Adipocyte (in vitro differentiated cells): ENCODE data around the gene ZC3H4.

Source experiments
- DNase-seq: peaks from one replicate; pipeline ENCODE4 v3.0.0-alpha.2; 2015; ENCODE audit warnings: low read depth
- H3K27me3 ChIP-seq: replicated peaks from 2 replicates; pipeline ENCODE4 v1.7.0; 2013; ENCODE audit warnings: mild to moderate bottlenecking, low read length, moderate library complexity; ENCODE audit not compliant: control insufficient read depth, insufficient read depth
- H3K36me3 ChIP-seq: 2 replicates; pipeline ENCODE4 v1.7.0; 2013; ENCODE audit warnings: low read length, mild to moderate bottlenecking, moderate library complexity; ENCODE audit not compliant: control insufficient read depth, insufficient read depth, severe bottlenecking
- H3K4me1 ChIP-seq: 2 replicates; pipeline ENCODE4 v1.7.0; 2013; ENCODE audit warnings: mild to moderate bottlenecking, low read length, moderate library complexity; ENCODE audit not compliant: control insufficient read depth, insufficient read depth
- H3K4me3 ChIP-seq: 2 replicates; pipeline ENCODE4 v1.7.0; 2013; ENCODE audit warnings: mild to moderate bottlenecking, low read length, moderate library complexity
- H3K9ac ChIP-seq: 2 replicates; pipeline ENCODE4 v1.7.0; 2013; ENCODE audit warnings: mild to moderate bottlenecking, low read length, moderate library complexity
- H3K9me3 ChIP-seq: 2 replicates; pipeline ENCODE4 v1.7.0; 2013; ENCODE audit warnings: mild to moderate bottlenecking, low read length, moderate library complexity; ENCODE audit not compliant: control insufficient read depth

The ZC3H4 gene

DNA sequence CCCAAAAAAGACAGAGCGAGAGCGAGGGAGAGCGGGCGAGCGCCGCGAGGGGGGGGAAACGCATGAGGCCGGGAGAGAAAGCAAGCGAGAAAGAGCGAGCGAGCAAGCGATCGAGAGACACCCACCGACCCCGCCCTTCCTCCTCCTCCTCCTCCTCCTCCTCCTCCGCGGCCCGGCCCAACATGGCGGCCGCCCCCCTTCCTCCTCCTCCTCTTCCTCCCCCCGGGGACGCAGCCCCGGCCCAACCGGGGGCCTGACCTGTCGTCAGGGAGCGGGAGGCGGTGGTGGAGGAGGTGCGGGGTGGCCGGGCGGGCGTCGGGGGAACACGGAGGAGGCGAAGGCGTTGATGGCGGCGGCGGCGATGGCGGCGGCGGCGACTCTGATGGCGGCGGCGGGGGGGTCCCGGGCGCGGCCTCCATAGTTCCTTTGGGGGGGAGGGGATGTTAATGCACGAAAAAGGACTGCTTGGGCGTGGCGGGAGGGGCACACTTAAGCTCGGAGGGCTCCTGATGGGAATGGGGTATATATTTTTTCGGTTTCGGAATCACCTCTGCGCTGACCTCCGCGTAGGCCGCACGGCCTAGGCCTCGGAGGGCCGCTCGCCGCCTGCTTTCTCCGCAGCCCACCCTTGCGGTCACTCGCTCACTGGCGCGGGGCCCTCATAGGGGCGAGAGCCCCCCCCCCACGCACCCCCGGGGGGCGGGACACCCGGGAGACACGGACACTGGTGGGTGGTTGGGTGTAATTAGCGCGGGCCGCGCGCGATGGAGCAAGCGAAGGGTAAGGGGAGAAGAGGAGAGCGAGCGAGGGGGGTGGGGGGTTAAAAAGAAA, 1.2 kb downstream of the ZC3H4 start:
- peak overlapping the region; percentile 100 for H3K9ac ChIP-seq
- no peaks in the 10 kb centered on the region for H3K27me3 ChIP-seq
- peaks cover 36% of the 10 kb centered on the region for H3K4me1 ChIP-seq
- no peaks in the 10 kb centered on the region for H3K36me3 ChIP-seq
- peak; percentile 93 for DNase-seq
- H3K4me3 ChIP-seq = peak overlapping the region; percentile 95
- H3K9me3 ChIP-seq = no peaks in the 10 kb centered on the region

DNA sequence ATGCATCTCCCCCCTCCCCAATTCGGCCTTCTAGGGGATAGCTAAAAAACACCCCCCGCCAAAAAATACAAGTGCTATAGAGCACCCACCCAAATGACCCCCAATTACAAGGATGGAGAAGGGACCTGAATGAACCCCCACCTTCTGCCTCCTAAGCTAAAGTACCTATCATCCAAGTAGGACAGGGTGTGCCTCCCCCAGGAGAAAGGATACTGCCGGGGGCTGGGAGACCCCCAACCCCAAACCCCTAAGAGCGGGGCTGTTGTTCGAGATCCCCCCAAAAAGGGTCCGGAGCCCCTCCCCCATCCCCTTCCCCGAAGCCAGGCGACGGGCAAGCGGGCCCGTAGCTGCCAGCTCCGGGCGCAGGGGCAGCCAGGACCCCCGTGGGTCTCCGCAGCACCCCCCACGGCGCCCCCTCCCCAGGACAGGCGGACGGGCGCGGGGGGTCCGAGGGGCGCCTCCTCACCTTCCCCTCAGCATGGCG, 1.9 kb downstream of the ZC3H4 start:
- peak overlapping the region; percentile 100 for H3K9ac ChIP-seq

DNA sequence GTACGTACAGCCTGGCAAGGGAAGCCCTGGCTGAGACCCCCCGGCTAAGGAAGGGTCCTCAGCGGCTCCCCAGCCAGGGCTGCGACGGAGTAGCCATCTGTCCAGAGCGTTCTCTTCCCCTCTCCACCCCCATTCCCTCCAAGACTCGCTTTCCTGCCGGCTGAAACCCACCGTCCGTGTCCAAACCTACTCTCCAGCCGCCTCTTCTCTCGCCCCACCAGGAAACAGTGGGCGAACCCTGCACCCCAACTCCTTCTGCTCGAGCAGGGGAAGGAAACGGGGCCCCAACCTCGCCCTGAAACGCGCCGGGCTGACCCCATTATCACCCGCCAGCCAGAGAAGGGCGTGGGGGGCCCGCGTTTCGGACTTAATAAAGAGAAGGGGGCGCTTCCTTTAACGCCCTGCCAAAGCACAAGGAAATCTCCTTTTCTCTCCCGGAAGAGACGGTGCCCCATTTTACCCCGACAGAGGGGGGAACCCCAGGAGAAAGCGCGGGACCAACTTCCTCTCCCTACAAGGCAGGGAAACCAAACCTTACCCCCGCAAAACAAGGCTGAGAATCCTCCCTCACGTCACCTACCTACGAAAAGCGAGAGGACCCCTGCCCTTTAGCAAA, 2.5 kb downstream of the ZC3H4 start:
- Histone ChIP-seq H3K9me3 (no peaks in the 10 kb centered on the region), H3K4me3 (peak overlapping the region; percentile 95), H3K9ac (peak overlapping the region; percentile 100), H3K36me3 (no peaks in the 10 kb centered on the region), H3K4me1 (peaks cover 48% of the 10 kb centered on the region), H3K27me3 (no peaks in the 10 kb centered on the region)
- peak; percentile 51 for DNase-seq

More for the DNA sequence above, 1.9 kb downstream of the ZC3H4 start:
- H3K4me1 ChIP-seq = peaks cover 42% of the 10 kb centered on the region
- H3K4me3 ChIP-seq = peak overlapping the region; percentile 95
- no peak for DNase-seq
- no peaks in the 10 kb centered on the region for H3K36me3 ChIP-seq
- no peaks in the 10 kb centered on the region for H3K9me3 ChIP-seq
- H3K27me3 ChIP-seq = no peaks in the 10 kb centered on the region

DNA sequence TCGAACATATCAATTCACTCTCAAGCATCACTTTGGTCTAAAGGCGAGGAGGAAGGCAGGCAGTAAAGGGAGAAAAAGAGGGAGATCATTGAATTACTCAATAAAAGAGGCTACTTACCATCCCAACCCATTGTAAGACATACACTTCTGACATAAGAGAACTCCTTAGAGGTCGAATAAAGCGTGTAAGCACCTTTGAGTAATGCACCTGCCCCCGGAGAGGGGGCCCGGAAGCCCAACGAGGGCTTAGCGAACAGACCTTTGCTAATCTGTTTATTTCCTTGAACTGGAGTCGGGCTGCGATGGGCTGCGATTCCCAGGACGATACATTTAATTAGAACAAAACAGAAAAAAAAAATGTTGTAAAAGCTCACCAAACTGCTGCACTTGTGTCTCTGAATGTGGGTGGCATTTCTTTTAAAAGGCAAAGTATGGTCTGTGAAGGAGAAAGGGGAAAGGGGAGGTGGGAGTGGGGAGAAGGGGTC, 3.0 kb downstream of the ZC3H4 start:
- peak overlapping the region; percentile 95 for H3K4me3 ChIP-seq
- no peaks in the 10 kb centered on the region for H3K9me3 ChIP-seq
- peak; percentile 26 for DNase-seq
- no peaks in the 10 kb centered on the region for H3K36me3 ChIP-seq
- H3K27me3 ChIP-seq = no peaks in the 10 kb centered on the region
- H3K4me1 ChIP-seq = peaks cover 53% of the 10 kb centered on the region
- peak overlapping the region; percentile 100 for H3K9ac ChIP-seq

DNA sequence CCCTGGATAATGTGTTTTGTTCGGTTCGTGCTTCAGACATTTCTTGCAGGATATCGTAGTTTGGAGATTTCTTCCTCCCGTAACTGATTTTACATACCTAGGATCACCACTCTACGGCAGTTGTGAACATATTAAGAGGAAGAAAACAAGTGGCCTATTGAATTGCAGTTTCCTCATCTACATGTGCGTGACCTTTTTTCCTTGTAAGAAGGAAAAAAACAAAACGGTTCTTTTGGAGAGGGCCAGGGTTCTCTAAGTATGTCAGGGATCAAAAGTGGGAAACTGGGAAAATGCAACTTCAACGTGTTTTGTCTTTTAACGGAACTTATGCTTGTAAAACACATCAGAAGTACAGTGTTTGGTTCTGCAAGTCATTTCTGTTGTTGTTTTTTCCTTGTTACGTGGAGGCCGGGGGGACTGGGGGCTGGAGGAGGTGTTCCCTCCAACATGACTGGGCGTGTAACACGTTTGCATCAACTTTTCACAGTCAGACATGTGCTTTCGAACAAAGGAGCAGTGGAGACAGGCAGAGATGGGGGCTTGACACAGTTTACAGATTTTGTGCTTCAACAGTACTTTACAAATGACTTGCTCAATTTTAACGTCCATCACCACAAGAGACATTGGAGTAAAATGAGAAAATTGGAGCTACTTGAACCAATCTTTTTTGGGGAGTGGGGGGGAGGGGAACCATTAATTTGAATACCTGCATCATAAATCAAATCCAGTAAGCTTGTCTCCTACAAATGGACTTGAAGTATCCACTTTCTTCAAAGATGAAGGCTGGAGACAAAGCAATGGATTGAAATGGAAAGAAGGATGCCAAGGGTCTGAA, 3.8 kb downstream of the ZC3H4 start:
- DNase-seq = peak; percentile 54
- Histone ChIP-seq H3K4me1 (peaks cover 53% of the 10 kb centered on the region), H3K27me3 (no peaks in the 10 kb centered on the region)

DNA sequence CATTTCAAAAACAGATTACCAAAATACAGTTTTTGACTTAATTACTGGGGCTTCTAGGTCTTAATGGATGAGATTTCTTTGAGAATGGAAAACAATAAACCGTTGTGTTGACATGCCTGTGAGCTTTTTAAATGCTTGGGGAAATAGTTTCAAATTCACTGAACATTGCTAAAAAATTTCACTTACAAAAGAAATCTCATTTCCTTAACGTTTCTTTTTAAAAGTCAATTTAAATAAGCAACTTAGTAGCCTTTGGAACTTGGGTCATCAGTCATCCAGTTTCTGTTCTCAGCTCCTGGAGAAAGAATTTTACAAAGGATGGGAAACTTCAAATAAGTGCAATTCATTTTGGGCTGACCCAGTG, 4.4 kb downstream of the ZC3H4 start:
- no peaks in the 10 kb centered on the region for H3K36me3 ChIP-seq
- peak; percentile 13 for DNase-seq
- H3K9me3 ChIP-seq = no peaks in the 10 kb centered on the region
- H3K4me1 ChIP-seq = peaks cover 53% of the 10 kb centered on the region
- H3K9ac ChIP-seq = peak overlapping the region; percentile 100
- no peaks in the 10 kb centered on the region for H3K27me3 ChIP-seq
- peak overlapping the region; percentile 95 for H3K4me3 ChIP-seq

More for the DNA sequence above, 3.8 kb downstream of the ZC3H4 start:
- Histone ChIP-seq H3K4me3 (peak overlapping the region; percentile 95), H3K9me3 (no peaks in the 10 kb centered on the region), H3K36me3 (no peaks in the 10 kb centered on the region), H3K9ac (peak overlapping the region; percentile 100)

DNA sequence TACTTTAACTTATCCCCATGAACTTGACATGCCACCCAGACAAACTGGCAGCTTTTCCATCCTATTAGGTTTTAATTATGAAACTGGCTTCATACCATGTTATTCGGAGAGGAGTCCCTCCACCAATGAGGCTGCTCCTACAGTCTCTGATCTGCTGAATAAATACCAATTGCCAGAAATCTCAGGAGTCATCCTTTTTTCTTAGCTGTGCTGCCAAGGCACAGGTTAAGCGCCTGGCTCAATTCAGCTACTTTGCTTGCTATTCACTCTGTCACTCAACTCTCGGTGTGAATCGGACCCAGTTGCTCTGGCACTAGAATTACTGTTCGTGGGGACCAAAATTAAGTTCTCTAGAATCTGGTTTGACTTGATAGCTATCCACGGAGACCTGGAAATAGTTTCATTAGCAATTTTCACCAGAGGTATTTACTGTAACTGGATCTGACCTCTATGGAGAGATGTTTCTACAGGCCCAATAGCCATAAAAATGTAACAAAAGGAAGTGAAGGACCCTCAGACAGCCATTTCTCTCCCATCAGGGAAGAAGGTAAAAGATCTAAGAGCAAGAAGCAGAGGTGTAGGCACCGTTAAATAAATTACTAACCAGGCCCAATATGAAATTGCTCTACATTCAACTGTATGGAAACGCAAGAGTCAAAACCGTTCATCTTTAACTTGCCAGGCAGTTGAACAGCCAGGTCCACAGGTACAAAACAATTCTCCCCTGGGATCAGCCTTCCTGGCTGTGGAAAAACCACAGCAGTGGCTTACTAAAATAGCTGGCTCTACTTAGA, 5.4 kb downstream of the ZC3H4 start:
- Histone ChIP-seq H3K27me3 (no peaks in the 10 kb centered on the region), H3K9me3 (no peaks in the 10 kb centered on the region), H3K9ac (no peak overlapping the region), H3K36me3 (no peaks in the 10 kb centered on the region), H3K4me3 (no peak overlapping the region), H3K4me1 (peaks cover 48% of the 10 kb centered on the region)
- no peak for DNase-seq

DNA sequence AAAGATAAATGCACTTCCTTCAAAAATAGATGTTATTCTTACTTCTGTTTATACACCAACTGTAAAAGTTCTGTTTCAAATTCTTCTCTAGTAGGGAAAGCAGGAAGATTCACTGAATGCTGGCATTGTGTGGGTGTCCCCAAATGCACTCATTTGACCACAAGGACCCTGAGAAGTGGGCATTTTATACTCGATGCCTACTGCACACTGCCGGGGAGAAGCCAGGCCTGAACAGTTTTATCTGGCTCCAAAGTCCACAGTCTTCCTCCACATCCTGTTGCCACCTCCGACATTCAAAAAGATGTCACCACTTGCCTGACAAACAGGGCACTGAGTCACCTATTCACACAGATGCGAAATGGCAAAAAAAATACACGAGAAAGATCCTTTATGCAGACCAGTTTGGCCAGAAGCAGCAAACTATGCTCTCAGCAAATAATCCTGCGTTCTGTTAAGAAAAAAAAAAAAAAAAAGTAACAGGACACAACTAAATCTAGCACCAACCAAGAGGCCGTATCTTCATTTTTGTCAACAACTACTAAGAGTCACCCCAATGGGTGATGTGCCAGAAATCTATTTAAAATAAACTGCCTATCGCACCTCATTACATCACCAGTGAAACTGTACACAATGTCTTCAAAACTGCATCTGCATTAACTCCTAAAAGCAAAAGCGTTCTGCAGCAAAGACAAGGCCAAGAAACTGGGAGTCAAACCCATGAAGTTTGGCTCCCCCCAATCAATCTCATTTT, 6.2 kb downstream of the ZC3H4 start:
- H3K27me3 ChIP-seq = no peaks in the 10 kb centered on the region
- H3K4me1 ChIP-seq = peaks cover 55% of the 10 kb centered on the region
- H3K9ac ChIP-seq = peak overlapping the region; percentile 36
- H3K36me3 ChIP-seq = no peaks in the 10 kb centered on the region
- peak; percentile 14 for DNase-seq
- H3K4me3 ChIP-seq = peak overlapping the region; percentile 14
- no peaks in the 10 kb centered on the region for H3K9me3 ChIP-seq

DNA sequence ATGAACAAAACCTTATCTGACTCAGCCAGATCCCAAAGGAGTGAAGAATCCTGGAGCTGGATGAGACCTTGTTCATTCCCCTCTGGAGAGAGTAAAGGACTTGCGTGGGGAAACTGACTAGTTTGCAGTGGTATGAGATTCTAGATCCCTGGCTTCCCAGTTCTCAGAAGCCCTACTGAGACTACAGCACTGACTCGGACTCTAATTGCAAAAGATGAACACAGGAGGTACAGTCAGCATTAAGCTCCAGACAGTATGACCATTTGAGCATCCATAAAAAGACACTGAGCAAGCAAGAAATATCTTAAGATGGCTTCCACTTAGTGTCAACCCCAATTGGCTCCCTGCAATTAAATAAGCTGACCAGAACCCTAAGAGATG, 6.8 kb downstream of the ZC3H4 start:
- no peaks in the 10 kb centered on the region for H3K9me3 ChIP-seq
- no peaks in the 10 kb centered on the region for H3K27me3 ChIP-seq
- peaks cover 60% of the 10 kb centered on the region for H3K4me1 ChIP-seq
- H3K9ac ChIP-seq = peak overlapping the region; percentile 36
- H3K36me3 ChIP-seq = no peaks in the 10 kb centered on the region
- H3K4me3 ChIP-seq = peak overlapping the region; percentile 14
- peak; percentile 41 for DNase-seq

DNA sequence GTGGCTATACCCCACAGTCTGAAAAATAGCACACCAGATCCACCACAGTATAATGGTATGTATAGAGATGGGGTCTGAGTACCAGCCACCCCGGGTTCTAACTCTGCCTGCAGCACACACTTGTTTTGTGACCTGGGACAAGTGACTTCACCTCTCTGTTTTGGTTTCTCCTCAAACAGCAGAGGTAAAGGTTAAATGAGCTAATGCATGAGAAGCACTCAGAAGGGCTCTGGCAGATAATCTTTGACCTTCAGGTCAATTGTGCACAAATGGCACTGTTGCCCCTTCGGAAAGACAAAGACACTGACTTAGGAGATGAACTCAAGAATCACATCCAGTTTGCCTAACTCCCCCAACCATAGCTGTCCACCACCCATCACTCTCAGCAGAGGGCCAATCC, 7.7 kb downstream of the ZC3H4 start:
- H3K4me1 ChIP-seq = peaks cover 61% of the 10 kb centered on the region
- no peak overlapping the region for H3K4me3 ChIP-seq
- no peak for DNase-seq
- no peaks in the 10 kb centered on the region for H3K27me3 ChIP-seq
- no peaks in the 10 kb centered on the region for H3K9me3 ChIP-seq
- H3K36me3 ChIP-seq = no peaks in the 10 kb centered on the region
- no peak overlapping the region for H3K9ac ChIP-seq
